Immature natural killer cell (primary cell): ENCODE measurements around the gene CIBAR2. TPM values are rescaled to one million over a fixed set of nuclear protein-coding genes. Genes with fewer than 3 reads are reported as not detected.

ENCODE experiments used
- DNase-seq, 3 donors: peaks; one replicate each; pipeline ENCODE4 v3.0.0; 2022; ENCODE audit warnings: mixed read lengths in 1 of 3
- H3K27ac Mint-ChIP-seq, 6 donors: one replicate each; pipeline ENCODE4 v1.8.0; 2020; ENCODE audit warnings: mixed read lengths in 6 of 6, mild to moderate bottlenecking in 5 of 6, inconsistent platforms in 4 of 6, moderate library complexity in 3 of 6
- H3K27me3 Mint-ChIP-seq, 3 donors: one replicate each; pipeline ENCODE4 v1.8.0; 2020 to 2021; ENCODE audit warnings: low read depth in 3 of 3, mild to moderate bottlenecking in 3 of 3, mixed read lengths in 3 of 3, moderate library complexity in 3 of 3, inconsistent platforms in 1 of 3
- H3K36me3 Mint-ChIP-seq, 3 donors: one replicate each; pipeline ENCODE4 v1.8.0; 2020; ENCODE audit warnings: mixed read lengths in 3 of 3, inconsistent platforms in 2 of 3, mild to moderate bottlenecking in 2 of 3
- H3K4me1 Mint-ChIP-seq, 2 donors: one replicate each; pipeline ENCODE4 v1.8.0; 2020; ENCODE audit warnings: inconsistent platforms in 2 of 2, mild to moderate bottlenecking in 2 of 2, mixed read lengths in 2 of 2, moderate library complexity in 1 of 2
- H3K4me3 Mint-ChIP-seq, 5 donors: one replicate each; pipeline ENCODE4 v1.8.0; 2020; ENCODE audit warnings: mild to moderate bottlenecking in 5 of 5, mixed read lengths in 5 of 5, inconsistent platforms in 3 of 5, moderate library complexity in 3 of 5
- H3K9me3 Mint-ChIP-seq, 6 donors: one replicate each; pipeline ENCODE4 v1.8.0; 2020; ENCODE audit warnings: mild to moderate bottlenecking in 6 of 6, mixed read lengths in 6 of 6, inconsistent platforms in 4 of 6, moderate library complexity in 3 of 6
- polyA plus RNA-seq, 3 donors: library from polyadenylated mRNA; unstranded; fragments of 300-500 nt; fragmentation: Illumina TruSeq; gene quantifications; one replicate each; pipeline ENCODE4 v1.2.3, GENCODE V29; 2021

CIBAR2 gene
- polyA plus RNA-seq, 3 donors from 2014 or later = 0.71 TPM; not detected in 2

DNA sequence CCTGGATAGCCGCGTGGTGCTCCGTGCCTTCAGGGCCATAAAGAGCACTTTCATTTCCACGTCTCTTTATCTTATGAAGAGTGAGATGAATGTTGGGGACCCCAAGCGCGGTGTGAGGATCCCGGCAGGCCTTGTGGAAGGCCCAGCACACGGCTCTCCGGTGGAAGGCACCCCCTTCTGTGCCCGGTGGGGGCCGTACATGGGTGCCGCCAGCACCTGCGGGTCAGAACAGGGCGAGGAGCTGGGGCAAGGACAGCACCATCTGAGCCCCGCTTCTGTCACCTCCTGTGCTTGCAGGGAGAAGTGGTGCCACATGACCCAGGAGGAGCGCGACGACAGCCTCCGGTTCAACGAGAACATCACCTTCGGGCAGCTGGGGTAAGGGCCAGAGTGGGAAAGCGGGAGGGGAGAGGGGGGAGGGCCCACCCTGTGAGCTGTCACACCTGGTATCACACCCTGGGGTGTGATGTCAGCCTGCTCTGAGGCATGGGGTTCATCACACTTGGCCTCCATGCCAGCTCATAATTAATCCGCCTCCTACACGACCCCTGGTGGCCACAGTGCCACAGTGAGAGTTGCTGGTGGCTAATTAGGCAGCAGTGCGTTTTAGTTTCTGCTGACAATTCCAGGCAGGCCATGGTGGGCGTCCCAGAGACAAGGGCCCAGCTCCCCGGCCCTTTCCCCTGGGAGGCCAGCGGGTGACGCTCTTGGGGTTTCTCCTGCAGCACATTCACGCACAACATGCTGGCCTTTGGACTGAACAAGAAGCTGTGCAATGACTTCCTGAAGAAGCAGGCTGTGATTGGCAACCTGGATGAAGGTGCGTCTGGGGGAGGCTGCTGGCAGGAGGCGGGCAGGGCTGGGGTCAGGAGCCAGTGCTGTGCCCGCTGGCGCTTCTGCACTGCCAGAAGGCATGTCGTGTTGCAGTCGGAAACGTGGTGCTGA lies 25.7 kb downstream of the CIBAR2 start:
- Mint-ChIP-seq H3K27me3 (peaks cover 3 to 6% (median 4%) of the 10 kb centered on the region in 3 donors), H3K27ac (peak overlapping the region in 3 of 6 donors; percentile 40 to 49 (median 45)), H3K36me3 (peaks cover 0 to 16% (median 3%) of the 10 kb centered on the region in 3 donors), H3K4me1 (peaks cover 22% of the 10 kb centered on the region in 2 donors), H3K9me3 (no peaks in the 10 kb centered on the region), H3K4me3 (no peak overlapping the region)
- peak; percentile 71 to 77 (median 75) for DNase-seq

GRCh38 chr16:85085721-85086120 lies 26.6 kb downstream of the CIBAR2 start:
- Mint-ChIP-seq H3K36me3 (peaks cover 3 to 18% (median 3%) of the 10 kb centered on the region in 3 donors), H3K27me3 (peaks cover 4 to 6% (median 6%) of the 10 kb centered on the region in 3 donors), H3K4me1 (peaks cover 14 to 15% of the 10 kb centered on the region in 2 donors), H3K9me3 (no peaks in the 10 kb centered on the region), H3K4me3 (no peak overlapping the region), H3K27ac (no peak overlapping the region)
- DNase-seq = no peak

- Mint-ChIP-seq H3K36me3 (peaks cover 3 to 21% (median 3%) of the 10 kb centered on the region in 3 donors), H3K4me3 (no peak overlapping the region), H3K27me3 (peaks cover 4 to 6% (median 6%) of the 10 kb centered on the region in 3 donors), H3K9me3 (no peaks in the 10 kb centered on the region), H3K4me1 (peaks cover 9 to 11% of the 10 kb centered on the region in 2 donors), H3K27ac (peak overlapping the region in 1 of 6 donors; percentile 62)
- no peak for DNase-seq
Measured at GRCh38 chr16:85084841-85085510, 27.3 kb downstream of the CIBAR2 start.

DNA sequence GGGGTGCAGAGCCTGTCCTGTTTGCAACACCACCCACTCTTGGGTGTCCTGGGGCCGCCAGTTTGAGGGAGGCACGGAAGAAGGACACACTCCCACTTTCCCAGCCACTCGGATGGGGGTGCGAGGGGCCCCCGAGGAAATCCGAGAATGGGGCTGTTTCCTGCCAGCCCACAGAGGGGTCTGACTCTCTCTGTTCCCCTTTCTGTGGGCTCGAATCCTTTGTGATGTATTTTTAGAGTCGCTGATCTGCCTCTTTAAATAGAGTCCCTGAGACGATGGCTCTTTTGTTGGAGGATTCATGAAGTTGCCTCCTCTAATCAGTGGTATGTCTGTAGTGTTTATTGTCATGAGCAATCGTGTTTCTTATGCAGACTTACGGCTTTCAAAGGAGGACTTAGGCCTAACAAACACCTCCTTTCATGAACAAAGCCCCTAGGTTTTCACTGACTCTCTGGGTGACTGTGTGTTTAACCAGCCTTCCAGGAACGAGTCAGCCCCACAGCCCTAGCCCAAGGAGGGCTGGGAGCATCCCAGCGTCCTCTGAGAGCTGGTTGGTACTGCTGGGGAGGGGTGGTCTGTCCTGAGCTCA lies 29.1 kb downstream of the CIBAR2 start:
- no peak for DNase-seq
- Mint-ChIP-seq H3K27me3 (peaks cover 4 to 6% (median 4%) of the 10 kb centered on the region in 3 donors), H3K4me3 (no peak overlapping the region), H3K27ac (no peak overlapping the region), H3K4me1 (peaks cover 9 to 10% of the 10 kb centered on the region in 2 donors), H3K36me3 (peaks cover 5 to 31% (median 18%) of the 10 kb centered on the region in 3 donors), H3K9me3 (no peaks in the 10 kb centered on the region)

GRCh38 chr16:85082173-85083050 lies 29.9 kb downstream of the CIBAR2 start:
- Mint-ChIP-seq H3K4me3 (no peak overlapping the region), H3K27me3 (peaks cover 4 to 6% (median 4%) of the 10 kb centered on the region in 3 donors), H3K27ac (no peak overlapping the region), H3K4me1 (peaks cover 9 to 10% of the 10 kb centered on the region in 2 donors), H3K36me3 (peaks cover 9 to 34% (median 20%) of the 10 kb centered on the region in 3 donors), H3K9me3 (no peaks in the 10 kb centered on the region)
- DNase-seq = no peak

DNA sequence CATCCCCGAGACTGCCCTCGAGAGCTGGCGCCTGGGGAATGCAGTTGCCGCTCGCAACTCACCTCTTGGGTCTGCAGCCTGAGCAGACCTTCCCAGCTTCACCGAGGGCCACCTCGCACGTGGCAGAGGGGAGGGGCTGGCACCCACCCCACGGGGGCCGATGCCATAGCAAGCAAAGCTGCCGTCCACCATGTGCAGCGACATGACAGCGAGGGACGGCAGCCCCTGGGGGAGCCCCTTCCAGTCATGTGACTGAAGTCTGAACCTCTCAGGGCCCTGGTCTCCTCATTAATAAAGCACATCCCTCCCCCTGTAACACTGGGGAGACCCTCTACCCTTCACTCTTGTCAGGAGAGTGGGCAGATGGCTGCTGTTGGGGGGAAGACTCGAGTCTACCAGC lies 30.5 kb downstream of the CIBAR2 start:
- Mint-ChIP-seq H3K27me3 (peaks cover 4 to 6% (median 4%) of the 10 kb centered on the region in 3 donors), H3K27ac (no peak overlapping the region), H3K9me3 (no peaks in the 10 kb centered on the region), H3K4me3 (no peak overlapping the region), H3K4me1 (peaks cover 3 to 5% of the 10 kb centered on the region in 2 donors), H3K36me3 (peaks cover 9 to 34% (median 20%) of the 10 kb centered on the region in 3 donors)
- no peak for DNase-seq

GRCh38 chr16:85081038-85081437 lies 31.2 kb downstream of the CIBAR2 start:
- H3K27me3 Mint-ChIP-seq = peaks cover 4 to 6% (median 4%) of the 10 kb centered on the region in 3 donors
- peak overlapping the region in 1 of 6 donors; percentile 19 for H3K27ac Mint-ChIP-seq
- no peaks in the 10 kb centered on the region for H3K4me1 Mint-ChIP-seq
- no peak overlapping the region for H3K4me3 Mint-ChIP-seq
- DNase-seq = no peak
- peaks cover 9 to 34% (median 20%) of the 10 kb centered on the region in 3 donors for H3K36me3 Mint-ChIP-seq
- H3K9me3 Mint-ChIP-seq = no peaks in the 10 kb centered on the region

DNA sequence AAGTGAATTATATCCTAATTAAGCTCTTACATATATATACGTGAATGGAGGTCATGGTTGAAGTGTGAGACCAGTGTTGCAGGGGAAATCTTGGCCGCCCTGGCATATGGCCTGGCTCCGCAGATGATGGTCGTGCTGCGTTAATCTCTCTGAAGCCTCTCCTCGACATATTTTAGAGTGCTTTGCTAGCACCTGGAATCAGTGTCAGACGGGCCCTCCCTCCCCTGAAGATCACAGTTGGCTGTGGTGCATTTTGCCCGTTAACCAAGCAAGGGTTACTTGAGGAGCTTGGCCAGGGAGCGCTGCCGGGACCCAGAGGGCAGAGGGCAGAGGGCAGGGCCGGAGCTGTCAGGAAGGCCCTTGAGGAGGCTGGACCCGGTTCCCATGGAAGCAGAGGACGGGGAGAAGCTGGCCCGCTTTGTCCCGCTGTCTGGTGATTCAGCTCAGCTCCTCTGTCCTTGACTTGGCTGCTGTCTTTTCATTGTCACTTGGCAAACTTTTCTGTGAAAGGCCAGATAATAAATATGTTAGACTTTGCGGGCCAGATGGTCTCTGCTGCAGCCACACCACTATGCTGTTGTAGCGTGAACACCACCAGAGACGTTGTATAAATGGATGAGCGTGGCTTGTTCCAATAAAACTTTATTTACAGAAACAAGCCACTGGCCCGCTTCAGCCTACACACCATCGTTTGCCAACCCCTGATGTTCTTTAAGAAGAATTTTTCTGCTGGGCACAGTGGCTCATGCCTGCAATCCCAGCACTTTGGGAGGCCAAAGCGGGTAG lies 32.3 kb downstream of the CIBAR2 start:
- peaks cover 13 to 34% (median 26%) of the 10 kb centered on the region in 3 donors for H3K36me3 Mint-ChIP-seq
- peaks cover 1 to 3% (median 2%) of the 10 kb centered on the region in 3 donors for H3K27me3 Mint-ChIP-seq
- DNase-seq = no peak
- H3K4me1 Mint-ChIP-seq = no peaks in the 10 kb centered on the region
- no peak overlapping the region for H3K27ac Mint-ChIP-seq
- no peaks in the 10 kb centered on the region for H3K9me3 Mint-ChIP-seq
- no peak overlapping the region for H3K4me3 Mint-ChIP-seq

DNA sequence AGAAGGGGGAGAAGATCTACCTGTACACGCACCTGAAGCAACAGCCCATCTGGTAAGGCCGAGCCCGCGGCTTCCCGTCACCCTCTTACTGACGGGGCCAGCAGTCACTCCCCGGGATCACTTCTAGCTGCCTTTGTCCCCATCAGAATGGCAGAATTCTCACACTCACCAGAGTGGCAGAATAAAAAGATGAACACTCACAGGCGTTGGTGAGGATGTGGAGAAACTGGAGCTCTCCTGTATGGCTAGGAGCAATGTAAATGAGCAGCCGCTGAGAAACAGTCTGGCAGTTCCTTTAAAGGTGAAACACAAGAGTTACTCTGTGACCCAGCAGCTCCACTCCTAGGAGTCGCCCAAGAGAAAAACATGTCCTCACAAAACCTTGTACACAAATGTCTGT lies 33.3 kb downstream of the CIBAR2 start:
- Mint-ChIP-seq H3K4me3 (no peak overlapping the region), H3K9me3 (no peaks in the 10 kb centered on the region), H3K36me3 (peaks cover 19 to 41% (median 33%) of the 10 kb centered on the region in 3 donors), H3K4me1 (no peaks in the 10 kb centered on the region), H3K27me3 (peaks cover 0 to 3% (median 0%) of the 10 kb centered on the region in 3 donors), H3K27ac (peak overlapping the region in 1 of 6 donors; percentile 1)
- DNase-seq = no peak

DNA sequence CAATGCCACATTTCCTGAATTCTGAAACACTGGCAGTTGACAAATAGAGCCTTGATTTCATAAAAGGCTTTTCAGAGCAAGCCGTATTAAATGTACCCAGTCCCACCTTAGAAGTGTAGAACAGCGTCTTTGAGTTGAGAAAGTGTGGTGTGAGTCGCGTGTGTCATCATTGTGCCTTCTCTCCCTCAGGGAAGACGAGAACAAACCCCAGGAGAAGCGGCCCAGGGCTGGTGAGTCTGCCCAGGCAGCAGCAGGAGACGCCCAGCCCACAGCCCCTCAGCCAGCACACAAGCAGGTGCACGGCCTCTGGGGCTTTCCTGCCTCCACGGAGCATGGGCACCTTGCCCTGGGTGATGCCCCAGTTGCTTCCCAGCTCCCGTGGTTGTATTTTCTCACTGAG lies 34.0 kb downstream of the CIBAR2 start:
- Mint-ChIP-seq H3K36me3 (peaks cover 18 to 41% (median 33%) of the 10 kb centered on the region in 3 donors), H3K27me3 (peaks cover 0 to 3% (median 0%) of the 10 kb centered on the region in 3 donors), H3K4me1 (no peaks in the 10 kb centered on the region), H3K9me3 (no peaks in the 10 kb centered on the region), H3K27ac (no peak overlapping the region), H3K4me3 (no peak overlapping the region)
- DNase-seq = no peak

DNA sequence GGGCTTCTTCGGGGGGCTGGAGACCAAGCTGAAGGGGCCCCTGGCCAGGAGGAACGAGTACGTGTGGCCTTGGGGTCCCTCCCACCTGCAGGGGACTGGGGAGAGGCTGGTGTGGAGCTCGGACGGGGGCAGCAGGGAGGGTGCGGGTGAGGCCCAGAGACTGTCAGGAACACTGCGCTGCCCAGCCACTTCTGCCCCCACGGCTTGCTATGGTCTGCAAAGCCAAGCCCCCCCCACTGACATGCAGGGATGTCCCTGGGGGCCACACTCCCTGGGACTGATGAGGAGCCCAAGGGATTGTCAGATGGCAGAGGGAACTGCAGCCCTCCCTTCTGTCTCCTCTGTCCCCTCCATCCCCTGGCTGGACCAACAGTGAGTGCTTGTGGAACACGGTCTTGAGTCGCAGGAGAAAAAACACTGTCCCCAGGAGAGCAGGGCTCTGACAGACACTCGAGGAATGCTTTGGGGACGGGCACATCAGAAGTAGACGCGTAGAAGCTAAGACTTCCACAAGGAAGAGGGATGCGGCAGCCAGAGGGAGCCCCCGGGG lies 34.6 kb downstream of the CIBAR2 start:
- Mint-ChIP-seq H3K4me3 (no peak overlapping the region), H3K9me3 (no peaks in the 10 kb centered on the region), H3K4me1 (no peaks in the 10 kb centered on the region), H3K27me3 (peaks cover 0 to 3% (median 0%) of the 10 kb centered on the region in 3 donors), H3K27ac (no peak overlapping the region), H3K36me3 (peaks cover 16 to 38% (median 36%) of the 10 kb centered on the region in 3 donors)
- DNase-seq = no peak

- no peaks in the 10 kb centered on the region for H3K9me3 Mint-ChIP-seq
- H3K27me3 Mint-ChIP-seq = peaks cover 0 to 3% (median 0%) of the 10 kb centered on the region in 3 donors
- H3K27ac Mint-ChIP-seq = no peak overlapping the region
- H3K4me1 Mint-ChIP-seq = no peaks in the 10 kb centered on the region
- DNase-seq = no peak
- H3K4me3 Mint-ChIP-seq = no peak overlapping the region
- H3K36me3 Mint-ChIP-seq = peaks cover 16 to 37% (median 34%) of the 10 kb centered on the region in 3 donors
Measured at GRCh38 chr16:85077039-85077438, 35.2 kb downstream of the CIBAR2 start.
